C1 segment of cervical spinal cord (tissue), 14 donors: ENCODE results near the gene TUBGCP4.

ENCODE experiments used
- DNase-seq, 14 donors: peaks; one replicate each; lab custom pipeline; 2025; lab: John Stamatoyannopoulos, UW

The TUBGCP4 gene

GRCh38 chr15:43402255-43402654 lies 31.4 kb downstream of the TUBGCP4 start:
- no peak for DNase-seq

GRCh38 chr15:43403616-43404015 lies 32.7 kb downstream of the TUBGCP4 start:
- DNase-seq = no peak

- no peak for DNase-seq
These were observed 33.2 kb downstream of the TUBGCP4 start for GRCh38 chr15:43404130-43404529.

GRCh38 chr15:43406189-43406588 lies 35.3 kb downstream of the TUBGCP4 start:
- DNase-seq = no peak

GRCh38 chr15:43406808-43407207 lies 35.9 kb downstream of the TUBGCP4 start:
- DNase-seq = no peak

GRCh38 chr15:43408789-43409188 lies 37.9 kb downstream of the TUBGCP4 start:
- DNase-seq = no peak

GRCh38 chr15:43410572-43411214 lies 39.8 kb downstream of the TUBGCP4 start:
- no peak for DNase-seq

- DNase-seq = no peak
These were observed 41.2 kb downstream of the TUBGCP4 start for GRCh38 chr15:43412096-43412495.

GRCh38 chr15:43414196-43414595 lies 43.3 kb downstream of the TUBGCP4 start:
- DNase-seq = no peak

GRCh38 chr15:43420435-43420834 lies 49.5 kb downstream of the TUBGCP4 start:
- no peak for DNase-seq

GRCh38 chr15:43420876-43421275 lies 50.0 kb downstream of the TUBGCP4 start:
- DNase-seq = no peak

GRCh38 chr15:43423793-43424192 lies 52.9 kb downstream of the TUBGCP4 start:
- DNase-seq = no peak

- DNase-seq = no peak
These were observed 58.8 kb downstream of the TUBGCP4 start for GRCh38 chr15:43429687-43430086.

GRCh38 chr15:43433165-43433564 lies 62.3 kb downstream of the TUBGCP4 start:
- DNase-seq = no peak

GRCh38 chr15:43433661-43434303 lies 62.9 kb downstream of the TUBGCP4 start:
- no peak for DNase-seq

- no peak for DNase-seq
These were observed 63.5 kb downstream of the TUBGCP4 start for GRCh38 chr15:43434446-43434845.

GRCh38 chr15:43436395-43436794 lies 65.5 kb downstream of the TUBGCP4 start:
- no peak for DNase-seq

GRCh38 chr15:43439268-43439667 lies 68.4 kb downstream of the TUBGCP4 start:
- no peak for DNase-seq

GRCh38 chr15:43440721-43441281 lies 69.9 kb downstream of the TUBGCP4 start:
- DNase-seq = peak in 12 of 14 donors; percentile 2 to 76 (median 31)

GRCh38 chr15:43441316-43441715 lies 70.4 kb downstream of the TUBGCP4 start:
- DNase-seq = peak in 1 of 14 donors; percentile 21

GRCh38 chr15:43446344-43446743 lies 75.4 kb downstream of the TUBGCP4 start:
- DNase-seq = no peak

- no peak for DNase-seq
These were observed 79.1 kb downstream of the TUBGCP4 start for GRCh38 chr15:43449981-43450380.
